HL-60 (cell line): ENCODE data around the gene TAF3.

ENCODE experiments used
- DNase-seq, 2 experiments: peaks; one replicate each; pipeline ENCODE4 v3.0.0-alpha.2; 2010 to 2020; ENCODE audit warnings: low read depth in 1 of 2, low spot score in 1 of 2
- H3K27ac ChIP-seq: fragments of 250-450 bp; sonication (Bioruptor Pico); replicated peaks from 2 replicates; pipeline ENCODE4 v1.5.1; 2020; ENCODE audit warnings: mild to moderate bottlenecking, moderate library complexity
- H3K27me3 ChIP-seq: fragments of 250-450 bp; sonication (Bioruptor Pico); 2 replicates; pipeline ENCODE4 v1.5.1; 2021; ENCODE audit warnings: mild to moderate bottlenecking, moderate library complexity; ENCODE audit not compliant: insufficient read depth, poor library complexity, severe bottlenecking
- H3K4me3 ChIP-seq: replicated peaks from 2 replicates; pipeline ENCODE4 v1.5.1; 2011; ENCODE audit warnings: mild to moderate bottlenecking, control low read depth, low read length; ENCODE audit not compliant: insufficient read depth
- CTCF ChIP-seq: IDR thresholded peaks from one replicate; pipeline ENCODE4 v1.5.1; 2011; ENCODE audit warnings: low read length, control low read depth, inconsistent platforms; ENCODE audit not compliant: insufficient read depth
- GABPA ChIP-seq: IDR thresholded peaks from 2 replicates; pipeline ENCODE4 v1.6.1; 2012; ENCODE audit warnings: low read depth
- POLR2AphosphoS5 ChIP-seq: IDR thresholded peaks from 2 replicates; pipeline ENCODE4 v1.6.1; 2012; ENCODE audit warnings: low read depth
- REST ChIP-seq: IDR thresholded peaks from 2 replicates; pipeline ENCODE4 v1.6.1; 2012; ENCODE audit warnings: low read depth; ENCODE audit not compliant: insufficient replicate concordance
- SPI1 ChIP-seq: IDR thresholded peaks from 2 replicates; pipeline ENCODE4 v1.6.1; 2012; ENCODE audit warnings: low read depth, mild to moderate bottlenecking, borderline replicate concordance

The TAF3 gene

GRCh38 chr10:8056871-8057331 lies 238.6 kb downstream of the TAF3 start:
- Histone ChIP-seq H3K27me3 (peaks cover 16% of the 10 kb centered on the region), H3K27ac (no peak overlapping the region), H3K4me3 (no peak overlapping the region)
- DNase-seq, result no peak
- TF ChIP-seq POLR2AphosphoS5 (no peak), REST (no peak), GABPA (no peak), SPI1 (no peak), CTCF (no peak)

- peaks cover 12% of the 10 kb centered on the region for H3K27me3 ChIP-seq
- no peak overlapping the region for H3K4me3 ChIP-seq
- no peak overlapping the region for H3K27ac ChIP-seq
- TF ChIP-seq POLR2AphosphoS5 (no peak), SPI1 (no peak), CTCF (no peak), REST (no peak), GABPA (no peak)
- no peak for DNase-seq
These were observed 239.4 kb downstream of the TAF3 start for GRCh38 chr10:8057636-8058273.

GRCh38 chr10:8058274-8059111 lies 240.2 kb downstream of the TAF3 start:
- DNase-seq, result no peak
- H3K27ac ChIP-seq, result no peak overlapping the region
- no peak overlapping the region for H3K4me3 ChIP-seq
- no peak for TF ChIP-seq POLR2AphosphoS5
- TF ChIP-seq GABPA, result no peak
- TF ChIP-seq SPI1, result no peak
- no peak for TF ChIP-seq CTCF
- no peak for TF ChIP-seq REST
- peaks cover 8% of the 10 kb centered on the region for H3K27me3 ChIP-seq
